Adipose tissue (tissue), 3 donors: ENCODE data around the gene RILPL1. TPM values are rescaled to one million over a fixed set of nuclear protein-coding genes. Genes with fewer than 3 reads are reported as not detected.
"Not testable (repeated sequence)": the region's sequence is repeated elsewhere in the genome, so short reads cannot be mapped to it uniquely, and the experiment has no call there.

Experiments
- H3K27ac ChIP-seq: one replicate; pipeline ENCODE4 v1.5.1; 2013; ENCODE audit warnings: low read depth, low read length
- WGBS, 3 donors: extraction: QIAGEN DNeasy Blood & Tissue Kit; methylation state at CpG; one replicate each; pipeline ENCODE4 v1.1.7; 2013; 5-methylcytosine and 5-hydroxymethylcytosine counted together
- polyA plus RNA-seq, 3 donors: library from polyadenylated mRNA; stranded (reverse); fragments of 200-250 nt; gene quantifications; one replicate each; pipeline ENCODE4 v1.2.3, GENCODE V29; 2013
- donor health status: healthy with polysubstance abuse.
- donor health status: Bipolar disorder and iron deficiency.
- donor health status: healthy.

The RILPL1 gene, protein sequence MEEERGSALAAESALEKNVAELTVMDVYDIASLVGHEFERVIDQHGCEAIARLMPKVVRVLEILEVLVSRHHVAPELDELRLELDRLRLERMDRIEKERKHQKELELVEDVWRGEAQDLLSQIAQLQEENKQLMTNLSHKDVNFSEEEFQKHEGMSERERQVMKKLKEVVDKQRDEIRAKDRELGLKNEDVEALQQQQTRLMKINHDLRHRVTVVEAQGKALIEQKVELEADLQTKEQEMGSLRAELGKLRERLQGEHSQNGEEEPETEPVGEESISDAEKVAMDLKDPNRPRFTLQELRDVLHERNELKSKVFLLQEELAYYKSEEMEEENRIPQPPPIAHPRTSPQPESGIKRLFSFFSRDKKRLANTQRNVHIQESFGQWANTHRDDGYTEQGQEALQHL
- 10 to 100 TPM in 1 of 3 donors, 1 to 10 TPM in 2; 3.4 to 10.7 (median 9.0) TPM for polyA plus RNA-seq

DNA sequence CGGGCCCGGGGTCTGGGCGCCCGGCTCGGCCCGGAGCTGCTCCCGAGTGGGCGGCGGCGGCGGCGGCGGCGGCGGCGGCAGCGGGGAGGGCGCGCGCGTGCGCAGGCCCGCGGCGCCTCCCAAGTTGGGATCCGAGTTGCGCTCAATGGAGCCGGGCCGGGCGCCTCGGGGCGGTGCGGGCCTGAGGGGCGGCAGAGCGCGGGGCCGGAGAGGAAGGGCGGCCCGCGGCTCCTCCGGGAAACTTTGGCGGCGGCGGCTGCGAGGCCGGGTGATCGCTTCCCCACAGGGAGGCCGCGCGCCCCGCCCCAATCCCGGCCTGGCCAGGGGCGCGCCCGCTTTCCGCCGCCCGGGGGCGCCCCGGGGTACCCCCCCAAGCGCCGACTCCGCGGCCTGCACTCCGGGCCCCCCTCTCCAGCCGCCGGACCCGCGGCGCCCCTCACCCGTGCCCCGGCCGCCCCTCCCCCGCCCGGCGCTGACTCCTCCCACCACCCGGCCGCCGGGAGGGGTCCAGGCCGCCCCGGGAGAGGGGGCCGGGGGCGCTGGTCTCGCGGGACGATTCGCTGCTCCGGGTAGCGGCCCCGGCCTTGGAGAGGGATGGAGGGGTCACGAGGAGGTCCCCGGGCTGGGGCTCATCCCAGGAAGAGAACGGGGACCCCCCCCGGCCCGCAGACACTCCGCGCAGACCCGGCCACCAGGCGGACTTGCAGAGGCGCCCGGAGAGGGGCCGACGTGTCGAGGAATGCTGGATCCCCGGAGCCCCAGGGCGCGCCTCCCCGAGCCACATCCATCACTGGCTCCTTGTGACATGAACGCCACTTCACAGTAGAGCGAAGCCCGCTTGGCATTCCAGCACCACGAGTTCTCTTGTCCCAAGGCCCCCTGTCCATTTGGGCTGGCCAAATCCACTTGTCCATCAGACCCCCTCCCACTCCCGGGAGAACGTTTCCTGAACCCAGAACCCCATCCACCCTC, at the start of gene RILPL1:
RILPL1 (minus strand) TSS at position 48 of the 972 bp plus-strand sequence. CDS start 237 bp downstream, outside the sequence.
- no peak within 1 kb of the TSS for H3K27ac ChIP-seq
- 0 to 1% (median 1%) methylated on average over 31 to 98 of the region's 114 CpGs for WGBS, 3 donors

DNA sequence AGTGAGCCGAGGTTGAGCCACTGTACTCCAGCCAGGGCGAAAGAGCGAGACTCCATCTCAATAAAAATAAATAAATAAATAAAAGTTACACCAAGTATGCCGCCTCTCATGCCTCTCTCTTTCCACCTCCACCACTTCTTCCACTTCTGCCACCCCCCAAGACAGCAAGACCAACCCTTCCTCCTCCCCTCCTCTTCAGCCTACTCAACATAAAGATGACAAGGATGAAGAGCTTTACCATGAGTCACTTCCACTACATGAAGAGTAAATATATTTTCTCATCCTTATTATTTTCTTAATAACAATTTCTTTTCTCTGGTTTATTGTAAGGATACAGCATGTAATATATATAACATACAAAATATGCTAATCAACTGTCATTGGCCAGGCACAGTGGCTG, 47.3 kb upstream of the RILPL1 start:
- H3K27ac ChIP-seq: no peak overlapping the region
- WGBS, 3 donors: 92 to 96% (median 94%) methylated on average over 4 of the region's 4 CpGs

DNA sequence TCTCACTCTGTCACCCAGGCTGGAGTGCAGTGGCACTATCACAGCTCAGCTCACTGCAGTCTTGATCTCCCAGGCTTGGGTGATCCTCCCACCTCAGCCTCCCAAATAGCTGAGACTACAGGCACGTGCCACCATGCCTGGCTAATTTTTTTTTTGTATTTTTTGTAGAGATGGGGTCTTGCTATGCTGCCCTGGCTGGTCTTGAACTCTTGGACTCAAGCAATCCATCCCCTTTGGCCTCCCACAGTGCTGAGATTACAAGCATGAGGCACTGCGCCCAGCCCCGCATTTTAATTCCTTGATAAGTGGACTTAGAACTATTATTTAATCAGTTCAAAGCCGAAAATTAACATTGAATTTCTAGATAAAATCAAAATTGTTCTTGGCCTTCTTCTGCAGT, 45.3 kb upstream of the RILPL1 start:
- 91 to 97% (median 96%) methylated on average over 4 of the region's 4 CpGs for WGBS, 3 donors
- not testable (repeated sequence) for H3K27ac ChIP-seq

DNA sequence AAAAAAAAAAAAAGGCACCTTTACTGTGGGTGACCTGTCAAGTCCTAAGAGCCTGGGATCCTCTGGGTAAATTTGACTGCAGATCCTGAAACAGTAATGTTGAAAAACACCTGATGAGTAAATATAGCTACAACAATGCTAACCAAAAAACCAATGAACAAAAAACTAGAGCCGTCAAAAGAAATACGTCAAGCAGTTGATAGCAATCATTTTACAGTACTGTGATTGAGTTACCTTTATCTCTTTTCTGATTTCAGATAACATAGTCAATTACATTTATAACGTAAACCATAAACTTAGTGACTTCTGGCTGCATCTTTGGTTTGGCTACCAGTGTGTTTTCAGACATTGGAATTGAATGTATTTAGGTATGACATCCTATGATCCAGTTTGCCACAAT, 44.7 kb upstream of the RILPL1 start:
- 88 to 95% (median 93%) methylated on average over 3 of the region's 3 CpGs for WGBS, 3 donors
- H3K27ac ChIP-seq: no peak overlapping the region

DNA sequence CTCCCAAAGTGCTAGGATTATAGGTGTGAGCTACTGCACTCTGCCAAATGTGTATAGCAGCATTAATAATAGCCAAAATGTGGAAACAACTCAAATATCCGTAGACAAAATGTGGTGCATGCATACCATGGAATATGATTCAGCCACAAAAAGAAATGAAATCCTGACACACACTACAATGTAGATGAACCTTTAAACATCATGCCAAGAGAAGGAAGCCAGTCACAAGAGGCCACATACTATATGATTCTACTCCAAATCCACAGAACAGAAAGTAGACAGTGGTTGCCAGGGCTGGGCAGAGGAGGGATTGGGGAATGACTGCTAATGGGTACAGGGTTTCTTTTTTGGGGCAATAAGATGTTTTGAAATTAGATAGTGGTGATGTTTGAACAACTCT, 43.1 kb upstream of the RILPL1 start:
- 88 to 95% (median 90%) methylated on average over 1 of the region's 1 CpG for WGBS, 3 donors
- H3K27ac ChIP-seq: no peak overlapping the region

DNA sequence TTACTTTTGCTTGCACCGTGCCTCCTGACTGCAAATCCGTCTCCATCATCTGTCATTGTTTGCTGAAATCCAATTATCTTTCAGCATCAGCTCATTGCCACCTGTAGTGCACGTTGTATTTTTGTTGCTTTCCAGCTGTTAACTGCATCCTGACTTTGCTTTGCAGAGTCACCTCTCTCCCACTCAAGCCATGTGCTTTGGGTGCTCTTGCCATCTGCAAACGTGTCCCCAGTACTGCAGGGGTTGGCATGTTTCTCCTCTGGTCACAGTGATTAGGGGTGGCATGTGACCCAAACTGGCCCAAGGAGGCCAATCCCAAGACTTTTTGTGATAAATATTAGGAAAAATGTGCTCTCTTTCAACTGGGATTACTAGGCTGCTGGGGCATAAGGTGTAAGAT, 40.4 kb upstream of the RILPL1 start:
- no peak overlapping the region for H3K27ac ChIP-seq
- 28 to 44% (median 41%) methylated on average over 4 of the region's 4 CpGs for WGBS, 3 donors

DNA sequence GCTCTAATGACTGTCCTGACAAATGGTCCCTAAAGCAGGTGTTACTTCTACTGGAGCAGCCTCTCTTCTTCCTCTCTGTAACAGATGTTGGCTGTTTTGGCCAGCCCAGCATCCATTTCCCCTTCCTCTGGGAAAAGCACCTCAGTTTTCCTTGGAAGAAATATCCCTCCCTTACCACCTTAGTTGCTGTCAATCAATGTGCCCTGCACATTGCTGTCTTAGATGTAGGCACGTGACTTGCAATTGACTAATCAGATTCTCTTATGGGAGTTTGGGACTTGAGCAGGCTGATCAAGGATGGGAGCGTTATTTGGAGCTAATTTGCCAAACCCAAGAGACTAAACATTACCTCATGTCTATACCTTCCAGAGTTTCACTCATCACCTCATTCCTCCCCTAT, 38.9 kb upstream of the RILPL1 start:
- H3K27ac ChIP-seq: no peak overlapping the region
- 55 to 62% (median 60%) methylated on average over 2 of the region's 2 CpGs for WGBS, 3 donors

DNA sequence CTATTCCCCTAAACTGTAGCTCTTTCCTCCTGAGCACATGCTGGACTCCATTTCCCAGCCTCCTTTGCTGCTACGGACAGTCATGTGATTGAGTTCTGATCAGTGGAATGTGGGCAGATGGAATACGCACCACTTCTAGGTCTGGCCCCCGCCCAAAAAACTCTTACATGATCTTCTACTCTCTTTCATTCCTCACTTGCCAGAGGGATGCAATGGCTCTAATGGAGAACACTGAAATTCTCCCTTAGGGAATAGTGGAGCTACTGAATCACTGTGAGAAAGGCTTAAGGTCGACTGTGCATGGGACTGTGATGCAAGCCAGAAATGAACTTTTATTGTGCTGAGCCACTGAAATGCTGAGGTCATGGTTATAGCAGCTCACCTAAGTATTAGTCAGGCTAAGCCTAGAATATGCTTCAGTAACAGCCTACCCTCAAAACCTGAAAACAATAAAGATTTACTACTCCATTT, 37.9 kb upstream of the RILPL1 start:
- WGBS, 3 donors: 38 to 45% (median 42%) methylated on average over 4 of the region's 4 CpGs
- H3K27ac ChIP-seq: no peak overlapping the region

DNA sequence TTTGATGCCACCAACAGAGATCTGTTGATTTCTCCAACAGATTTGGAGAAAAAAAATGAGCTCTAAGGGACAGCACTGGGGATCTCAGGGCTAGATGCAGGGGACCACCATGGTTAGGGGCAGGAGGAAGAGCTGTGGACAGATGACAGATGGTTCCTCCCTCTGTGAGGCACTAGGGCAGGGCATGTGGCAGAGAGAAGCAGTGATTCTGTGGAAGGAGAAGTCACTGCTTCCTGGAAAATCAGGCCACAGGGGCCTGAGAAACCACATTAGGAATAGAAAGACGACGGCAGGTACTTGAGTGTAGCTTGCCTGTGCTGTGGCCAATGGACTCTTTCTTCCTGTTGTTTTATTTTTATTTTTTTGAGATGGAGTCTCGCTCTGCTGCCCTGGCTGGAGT, 25.9 kb upstream of the RILPL1 start:
- WGBS, 3 donors: 52 to 77% (median 68%) methylated on average over 3 of the region's 3 CpGs
- no peak overlapping the region for H3K27ac ChIP-seq

DNA sequence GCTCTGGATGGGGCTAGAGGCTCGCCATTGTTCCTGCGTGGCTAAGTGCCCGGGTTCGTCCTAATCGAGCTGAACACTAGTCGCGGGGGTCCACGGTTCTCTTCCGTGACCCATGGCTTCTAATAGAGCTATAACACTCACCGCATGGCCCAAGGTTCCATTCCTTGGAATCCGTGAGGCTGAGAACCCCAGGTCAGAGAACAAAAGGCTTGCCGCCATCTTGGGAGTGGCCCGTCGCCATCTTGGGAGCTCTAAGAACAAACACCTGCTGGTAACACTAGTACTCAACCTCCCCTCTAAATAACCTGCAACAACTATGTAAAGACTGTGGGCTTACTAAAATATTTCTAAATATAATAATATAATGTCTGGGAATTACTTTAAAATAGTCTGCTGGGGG, 25.0 kb upstream of the RILPL1 start:
- not testable (repeated sequence) for H3K27ac ChIP-seq
- WGBS, 3 donors: 93 to 96% (median 94%) methylated on average over 14 of the region's 14 CpGs

DNA sequence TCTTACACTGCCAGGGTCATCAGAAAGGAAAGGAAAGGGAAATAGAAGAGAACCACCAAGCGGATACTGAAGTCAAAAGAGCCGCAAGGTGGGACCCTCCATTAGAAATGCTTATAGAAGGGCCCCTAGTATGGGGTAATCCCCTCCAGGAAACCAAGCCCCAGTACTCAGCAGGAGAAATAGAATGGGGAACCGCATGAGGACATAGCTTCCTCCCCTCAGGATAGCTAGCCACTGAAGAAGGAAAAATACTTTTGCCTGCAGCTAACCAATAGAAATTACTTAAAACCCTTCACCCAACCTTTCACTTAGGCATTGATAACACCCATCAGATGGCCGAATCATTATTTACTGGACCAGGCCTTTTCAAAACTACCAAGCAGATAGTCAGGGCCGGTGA, 21.3 kb upstream of the RILPL1 start:
- H3K27ac ChIP-seq: not testable (repeated sequence)
- WGBS, 3 donors: 60 to 91% (median 75%) methylated on average over 5 of the region's 5 CpGs

DNA sequence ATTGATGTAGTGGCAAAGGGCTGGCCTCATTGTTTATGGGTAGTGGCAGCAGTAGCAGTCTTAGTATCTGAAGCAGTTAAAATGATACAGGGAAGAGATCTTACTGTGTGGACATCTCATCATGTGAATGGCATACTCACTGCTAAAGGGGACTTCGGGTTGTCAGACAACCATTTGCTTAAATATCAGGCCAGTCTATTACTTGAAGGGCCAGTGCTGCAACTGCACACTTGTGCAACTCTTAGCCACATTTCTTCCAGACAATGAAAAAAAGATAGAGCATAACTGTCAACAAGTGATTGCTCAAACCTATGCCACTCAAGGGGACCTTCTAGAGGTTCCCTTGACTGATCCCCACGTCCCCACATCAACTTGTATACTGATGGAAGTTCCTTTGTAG, 20.6 kb upstream of the RILPL1 start:
- not testable (repeated sequence) for H3K27ac ChIP-seq
- 33 to 64% (median 40%) methylated on average over 2 of the region's 2 CpGs for WGBS, 3 donors

DNA sequence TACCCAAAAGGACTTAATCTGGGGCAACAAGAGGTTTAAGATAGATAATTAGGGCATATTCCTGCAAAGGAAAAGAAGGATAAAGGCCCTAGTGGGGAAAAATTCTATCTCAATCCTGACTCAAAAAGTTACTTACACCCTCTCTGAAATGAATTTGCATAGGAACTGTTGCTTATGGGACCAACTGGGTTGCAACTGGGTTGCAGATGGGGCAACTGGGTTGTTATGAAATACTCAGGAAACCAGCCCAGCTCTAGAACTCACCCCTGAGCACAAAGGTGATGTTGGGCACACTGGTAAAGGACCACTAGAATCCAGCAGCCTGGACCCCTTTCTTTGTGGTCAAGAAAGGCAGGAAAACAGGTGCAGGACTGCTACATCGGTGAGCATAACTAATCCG, 17.2 kb upstream of the RILPL1 start:
- 72 to 78% (median 74%) methylated on average over 2 of the region's 2 CpGs for WGBS, 3 donors
- H3K27ac ChIP-seq: no peak overlapping the region

DNA sequence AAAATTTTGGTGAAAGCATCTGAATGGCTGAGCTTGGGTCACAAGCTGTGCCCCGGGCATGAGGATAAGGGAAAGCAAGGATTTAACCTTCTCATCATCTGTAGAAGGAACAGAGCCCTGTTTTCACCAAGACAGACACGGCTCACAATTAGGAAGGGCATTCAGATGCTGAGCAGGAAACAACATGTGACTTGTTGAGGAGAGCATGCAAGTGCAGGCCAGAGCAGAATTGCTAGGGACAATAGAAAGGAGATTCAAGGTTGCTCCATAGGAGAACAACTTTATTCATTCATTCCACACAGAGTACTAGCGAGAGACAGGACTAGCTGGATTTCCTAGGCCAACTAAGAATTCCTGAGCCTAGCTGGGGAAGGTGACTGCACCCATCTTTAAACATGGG, 14.6 kb upstream of the RILPL1 start:
- H3K27ac ChIP-seq: no peak overlapping the region
- WGBS, 3 donors: 60 to 61% (median 61%) methylated on average over 3 of the region's 3 CpGs

DNA sequence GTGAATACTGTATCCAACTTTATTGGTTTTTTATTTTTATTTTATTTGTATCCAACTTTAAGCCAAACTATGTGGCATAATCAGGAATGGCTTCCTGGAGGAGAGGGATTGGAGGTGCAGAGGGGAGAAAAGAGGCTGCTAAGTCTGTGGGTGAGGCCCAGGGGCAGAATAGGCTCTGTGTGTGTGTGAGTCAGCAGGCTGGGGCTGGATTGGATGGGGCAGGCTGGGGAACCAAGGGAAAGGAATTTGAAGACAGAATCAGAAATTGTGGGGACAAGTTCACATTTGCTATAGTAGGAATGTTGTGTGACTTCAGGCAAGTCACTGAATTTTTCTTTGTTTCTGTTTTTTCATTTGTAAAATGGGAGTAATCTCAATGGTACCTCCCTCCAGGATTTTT, 12.8 kb upstream of the RILPL1 start:
- no peak overlapping the region for H3K27ac ChIP-seq

DNA sequence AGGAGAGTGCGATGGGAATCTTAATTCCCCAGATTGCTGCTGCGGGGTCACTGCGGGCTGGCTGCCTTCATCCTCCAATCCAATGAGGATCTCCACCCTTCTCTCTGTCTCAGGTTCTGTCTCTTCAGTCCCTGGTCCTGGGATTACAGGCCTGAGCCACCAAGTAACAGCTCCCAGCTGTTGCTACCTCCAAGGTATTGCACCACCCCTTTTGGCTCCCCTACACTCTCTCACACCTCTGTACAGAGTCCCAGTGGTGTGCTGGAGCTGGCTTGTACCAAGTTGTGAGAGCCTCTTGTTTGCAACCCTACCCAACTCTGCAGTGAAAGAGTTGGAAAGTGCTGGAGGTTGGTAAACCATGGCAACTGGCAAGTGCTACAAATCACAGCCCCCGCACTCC, 10.0 kb upstream of the RILPL1 start:
- WGBS, 3 donors: 88 to 93% (median 89%) methylated on average over 4 of the region's 4 CpGs
- no peak overlapping the region for H3K27ac ChIP-seq

DNA sequence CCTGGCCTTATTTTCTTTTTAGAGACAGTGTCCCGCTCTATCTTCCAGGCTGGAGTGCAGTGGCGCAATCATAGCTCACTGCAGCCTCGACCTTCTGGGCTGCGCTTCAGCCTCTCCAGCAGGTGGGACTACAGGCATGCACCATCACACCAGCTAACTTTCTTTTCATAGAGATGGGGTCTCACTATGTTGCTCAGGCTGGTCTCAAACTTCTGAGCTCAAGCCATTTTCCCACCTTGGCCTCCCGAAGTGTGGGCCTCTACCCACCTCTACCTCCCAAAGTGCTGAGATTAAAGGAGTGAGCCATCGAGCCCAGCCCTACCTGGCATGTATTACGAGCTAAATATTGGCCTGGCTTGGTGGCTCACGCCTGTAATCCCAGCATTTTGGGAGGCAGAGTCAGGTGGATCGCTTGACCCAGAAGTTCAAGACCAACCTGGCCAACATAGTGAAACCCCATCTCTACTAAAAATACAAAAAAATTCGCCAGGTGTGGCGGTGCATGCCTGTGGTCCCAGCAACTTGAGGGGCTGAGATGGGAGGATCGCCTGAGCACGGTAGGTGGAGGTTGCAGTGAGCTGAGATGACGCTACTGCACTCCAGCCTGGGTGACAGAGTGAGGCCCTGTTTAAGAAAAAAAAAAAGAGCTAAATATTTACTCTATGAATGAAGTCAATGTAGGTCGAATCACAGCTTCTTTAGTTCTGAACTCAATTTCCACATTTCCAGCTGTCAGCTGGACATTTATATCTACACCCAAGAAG, 7.6 kb upstream of the RILPL1 start:
- WGBS, 3 donors: 89 to 90% (median 90%) methylated on average over 15 of the region's 15 CpGs
- no peak overlapping the region for H3K27ac ChIP-seq

DNA sequence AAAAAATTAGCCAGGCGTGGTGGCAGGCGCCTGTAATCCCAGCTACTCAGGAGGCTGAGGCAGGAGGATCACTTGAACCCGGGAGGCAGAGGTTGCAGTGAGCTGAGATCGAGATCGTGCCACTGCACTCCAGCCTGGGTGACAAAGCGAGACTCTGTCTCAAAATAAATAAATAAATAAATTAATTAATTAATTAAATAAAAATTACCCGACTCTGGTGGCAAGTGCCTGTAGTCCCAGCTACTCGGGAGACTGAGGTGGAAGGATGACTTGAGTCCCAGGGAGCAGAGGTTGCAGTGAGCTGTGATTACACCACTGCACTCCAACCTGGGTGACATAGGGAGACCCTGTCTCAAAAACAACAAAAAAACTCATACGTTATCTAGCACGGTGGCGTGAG, 2.4 kb upstream of the RILPL1 start:
- not testable (repeated sequence) for H3K27ac ChIP-seq
- WGBS, 3 donors: 74 to 83% (median 80%) methylated on average over 11 of the region's 11 CpGs
